NCI-H1436 treated with DMSO at 0.1 percent for 48 hours (cell line): Measurements from ENCODE around the gene SPATA31A3.
"Not testable (repeated sequence)": the region's sequence is repeated elsewhere in the genome, so short reads cannot be mapped to it uniquely, and the experiment has no call there.

ENCODE experiments used
- DNase-seq: peaks from one replicate; lab custom pipeline; 2025; lab: John Stamatoyannopoulos, UW

Gene SPATA31A3

GRCh38 chr9:66992450-66992849, at the start of gene SPATA31A3:
TSS of gene SPATA31A3 (minus strand) at chr9:66992550. CDS start at chr9:66992521, 29 bp downstream.
- not testable (repeated sequence) for DNase-seq

DNA sequence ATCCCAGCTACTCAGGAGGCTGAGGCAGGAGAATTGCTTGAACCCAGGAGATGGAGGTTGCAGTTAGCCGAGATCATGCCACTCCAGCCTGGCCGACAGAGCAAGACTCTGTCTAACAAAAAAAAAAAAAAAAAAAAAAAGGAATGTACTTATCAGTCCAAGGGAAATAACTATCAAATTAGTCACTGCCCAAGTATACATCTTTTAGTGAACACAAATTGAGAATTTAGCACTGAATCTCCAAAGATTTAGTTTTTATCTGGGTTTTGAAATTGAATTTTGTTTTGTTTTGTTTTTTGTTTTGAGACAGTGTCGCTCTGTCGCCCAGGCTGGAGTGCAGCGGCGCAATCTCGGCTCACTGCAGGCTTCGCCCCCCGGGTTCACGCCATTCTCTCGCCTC, 39.8 kb downstream of the SPATA31A3 start:
- DNase-seq, result not testable (repeated sequence)

DNA sequence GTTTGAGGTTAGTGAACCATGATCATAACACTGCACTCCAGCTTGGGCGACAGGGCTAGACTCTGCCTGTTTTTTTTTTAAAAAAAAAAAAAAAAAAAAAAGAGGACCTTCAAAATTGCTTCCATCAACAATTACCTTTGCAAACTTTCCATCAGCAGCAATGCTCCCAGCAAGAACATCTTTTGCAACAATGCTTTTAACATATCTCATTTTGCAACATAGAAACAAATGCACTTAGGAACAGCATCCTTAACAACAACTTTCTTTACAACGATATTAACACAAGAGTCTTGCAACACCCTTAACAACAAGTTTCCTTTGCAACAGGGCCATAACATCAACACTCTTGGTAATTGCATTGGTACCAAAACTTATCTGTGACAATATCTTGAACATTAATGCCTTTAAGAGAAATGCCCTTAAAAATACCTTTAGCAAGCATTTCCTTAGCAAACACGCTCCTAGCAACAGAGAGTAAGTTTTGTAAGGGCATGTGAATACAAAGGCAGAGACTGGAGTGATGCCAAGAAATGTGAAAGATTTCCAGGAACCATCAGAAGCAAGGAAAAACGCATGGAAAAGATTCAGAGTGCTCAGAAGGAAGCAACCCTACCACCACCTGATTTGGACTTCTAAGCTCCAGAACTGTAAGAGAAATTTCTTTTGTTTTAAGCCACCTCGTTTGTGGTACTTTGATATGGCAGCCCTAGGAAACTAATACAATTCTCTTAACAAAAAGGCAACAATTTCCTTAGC, 49.8 kb downstream of the SPATA31A3 start:
- not testable (repeated sequence) for DNase-seq

DNA sequence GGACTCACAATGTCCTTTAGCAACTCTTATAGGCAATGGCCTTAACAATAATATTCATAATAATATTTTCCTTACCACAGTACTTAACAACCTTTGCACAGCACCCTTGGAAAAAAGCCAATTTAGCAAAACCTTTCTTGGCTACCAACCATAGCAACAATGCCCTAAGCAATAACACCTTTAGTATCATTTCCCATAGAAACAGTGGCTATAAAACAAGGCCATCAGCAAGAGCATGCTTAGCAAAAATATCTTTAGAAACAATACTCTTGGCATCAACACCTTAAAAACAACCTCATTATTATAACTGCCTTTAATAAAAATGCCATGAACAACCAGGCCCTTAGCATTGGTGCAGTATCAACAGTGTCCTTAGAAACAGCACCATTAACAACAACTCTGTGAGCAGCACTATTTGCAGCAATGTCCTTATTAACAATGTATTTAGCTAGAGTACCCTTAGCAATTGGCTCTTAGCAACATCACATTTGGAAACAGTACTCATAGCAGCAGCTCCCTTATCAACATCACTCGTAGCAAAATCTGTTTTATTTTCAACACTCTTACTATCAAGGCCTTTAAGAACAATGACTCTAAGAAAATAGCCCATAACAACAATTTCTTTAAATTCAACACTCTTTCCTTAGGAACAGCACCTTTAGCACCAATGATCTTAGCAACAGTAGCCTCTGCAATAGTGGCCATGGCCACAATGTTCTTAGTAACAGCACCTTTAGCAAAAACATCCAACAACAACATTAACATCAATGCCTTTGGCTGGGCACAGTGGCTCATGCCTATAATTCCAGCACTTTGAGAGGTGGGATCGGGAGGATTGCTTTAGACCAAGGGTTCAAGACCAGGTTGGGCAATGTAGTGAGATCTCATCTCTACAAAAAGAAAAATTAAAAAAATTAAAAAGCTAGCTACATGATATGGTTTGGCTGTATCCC, 52.2 kb downstream of the SPATA31A3 start:
- DNase-seq, result not testable (repeated sequence)

- not testable (repeated sequence) for DNase-seq
Observed at GRCh38 chr9:66938322-66938721, 54.0 kb downstream of the SPATA31A3 start.

GRCh38 chr9:66937662-66938061, 54.7 kb downstream of the SPATA31A3 start:
- DNase-seq, result not testable (repeated sequence)
